Fibroblast of skin of left biceps (primary cell): ENCODE results near the gene YBX1.
"Not testable (repeated sequence)": the region's sequence is repeated elsewhere in the genome, so short reads cannot be mapped to it uniquely, and the experiment has no call there.

Source experiments
- DNase-seq, 2 experiments: peaks; one replicate each; pipeline ENCODE4 v3.0.0-alpha.2; 2013; ENCODE audit warnings: low read depth in 2 of 2

Gene YBX1

GRCh38 chr1:42689912-42690311 lies 7.7 kb downstream of the YBX1 start:
- DNase-seq, result no peak

- DNase-seq, result no peak
Measured at GRCh38 chr1:42690477-42691156, 8.4 kb downstream of the YBX1 start.

GRCh38 chr1:42691157-42691498 lies 8.9 kb downstream of the YBX1 start:
- DNase-seq, result no peak

- DNase-seq, result no peak
Measured at GRCh38 chr1:42692461-42692860, 10.2 kb downstream of the YBX1 start.

GRCh38 chr1:42692911-42693310 lies 10.7 kb downstream of the YBX1 start:
- no peak for DNase-seq

GRCh38 chr1:42698081-42698813 lies 16.0 kb downstream of the YBX1 start:
- DNase-seq, result no peak

GRCh38 chr1:42700006-42700405 lies 17.8 kb downstream of the YBX1 start:
- no peak for DNase-seq

GRCh38 chr1:42703888-42704464 lies 21.8 kb downstream of the YBX1 start:
- DNase-seq, result no peak

- DNase-seq, result not testable (repeated sequence)
Measured at GRCh38 chr1:42712808-42713207, 30.6 kb downstream of the YBX1 start.

- DNase-seq, result no peak
Measured at GRCh38 chr1:42713293-42713692, 31.1 kb downstream of the YBX1 start.

GRCh38 chr1:42714441-42714840 lies 32.2 kb downstream of the YBX1 start:
- DNase-seq, result not testable (repeated sequence)

- DNase-seq, result no peak
Measured at GRCh38 chr1:42720868-42721267, 38.6 kb downstream of the YBX1 start.

- DNase-seq, result no peak
Measured at GRCh38 chr1:42721926-42722325, 39.7 kb downstream of the YBX1 start.

GRCh38 chr1:42722403-42722802 lies 40.2 kb downstream of the YBX1 start:
- not testable (repeated sequence) for DNase-seq

- no peak for DNase-seq
Measured at GRCh38 chr1:42723511-42723910, 41.3 kb downstream of the YBX1 start.

- DNase-seq, result not testable (repeated sequence)
Measured at GRCh38 chr1:42725820-42726219, 43.6 kb downstream of the YBX1 start.

GRCh38 chr1:42730002-42730401 lies 47.8 kb downstream of the YBX1 start:
- no peak for DNase-seq

- DNase-seq, result no peak
Measured at GRCh38 chr1:42730988-42731387, 48.8 kb downstream of the YBX1 start.

- no peak for DNase-seq
Measured at GRCh38 chr1:42731585-42731984, 49.4 kb downstream of the YBX1 start.

- no peak for DNase-seq
Measured at GRCh38 chr1:42732126-42732680, 50.0 kb downstream of the YBX1 start.

- no peak for DNase-seq
Measured at GRCh38 chr1:42733415-42734200, 51.4 kb downstream of the YBX1 start.
